Stimulated activated CD8-positive, alpha-beta memory T cell treated with anti-CD3 and anti-CD28 coated beads, Interleukin-4, amount 100 ng/mL, for 1 hour (primary cell): Measurements from ENCODE around the gene ASCC2.

ENCODE experiments used
- DNase-seq, 2 donors: peaks; one replicate each; pipeline ENCODE4 v3.0.0-alpha.2; 2020; ENCODE audit warnings: low read depth in 2 of 2, low spot score in 1 of 2

Gene ASCC2

DNA sequence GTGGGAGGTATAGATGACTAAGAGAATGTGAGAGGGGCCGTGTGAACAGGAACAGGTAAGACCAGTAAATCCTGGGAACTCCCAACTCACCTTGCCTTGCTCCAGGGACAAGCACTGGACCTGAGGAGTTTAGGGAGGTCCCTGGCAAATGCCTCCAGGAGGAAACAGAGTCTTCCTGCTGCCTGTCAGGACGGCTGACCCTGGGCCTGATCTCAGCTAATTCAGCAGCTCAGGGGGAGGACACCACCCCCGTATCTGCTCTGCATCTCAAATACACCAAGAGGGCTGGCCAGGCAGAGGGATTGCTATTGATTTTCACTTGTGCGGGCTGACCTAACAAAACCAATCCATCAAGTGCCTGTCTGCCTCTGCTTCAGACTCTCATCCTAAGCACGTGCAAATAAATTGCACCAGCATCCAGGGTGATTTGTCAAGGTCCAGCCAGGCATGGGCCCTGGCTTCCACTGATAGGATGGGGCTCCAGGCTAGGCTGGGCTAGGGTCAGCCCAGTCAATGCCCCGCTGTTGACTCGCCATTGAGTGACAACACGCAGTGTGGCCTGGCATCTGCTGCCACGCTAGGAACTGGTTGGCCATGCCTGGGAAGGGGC, 50.6 kb downstream of the ASCC2 start:
- no peak for DNase-seq

- no peak for DNase-seq
Observed at GRCh38 chr22:29786031-29786430, 52.0 kb downstream of the ASCC2 start.

DNA sequence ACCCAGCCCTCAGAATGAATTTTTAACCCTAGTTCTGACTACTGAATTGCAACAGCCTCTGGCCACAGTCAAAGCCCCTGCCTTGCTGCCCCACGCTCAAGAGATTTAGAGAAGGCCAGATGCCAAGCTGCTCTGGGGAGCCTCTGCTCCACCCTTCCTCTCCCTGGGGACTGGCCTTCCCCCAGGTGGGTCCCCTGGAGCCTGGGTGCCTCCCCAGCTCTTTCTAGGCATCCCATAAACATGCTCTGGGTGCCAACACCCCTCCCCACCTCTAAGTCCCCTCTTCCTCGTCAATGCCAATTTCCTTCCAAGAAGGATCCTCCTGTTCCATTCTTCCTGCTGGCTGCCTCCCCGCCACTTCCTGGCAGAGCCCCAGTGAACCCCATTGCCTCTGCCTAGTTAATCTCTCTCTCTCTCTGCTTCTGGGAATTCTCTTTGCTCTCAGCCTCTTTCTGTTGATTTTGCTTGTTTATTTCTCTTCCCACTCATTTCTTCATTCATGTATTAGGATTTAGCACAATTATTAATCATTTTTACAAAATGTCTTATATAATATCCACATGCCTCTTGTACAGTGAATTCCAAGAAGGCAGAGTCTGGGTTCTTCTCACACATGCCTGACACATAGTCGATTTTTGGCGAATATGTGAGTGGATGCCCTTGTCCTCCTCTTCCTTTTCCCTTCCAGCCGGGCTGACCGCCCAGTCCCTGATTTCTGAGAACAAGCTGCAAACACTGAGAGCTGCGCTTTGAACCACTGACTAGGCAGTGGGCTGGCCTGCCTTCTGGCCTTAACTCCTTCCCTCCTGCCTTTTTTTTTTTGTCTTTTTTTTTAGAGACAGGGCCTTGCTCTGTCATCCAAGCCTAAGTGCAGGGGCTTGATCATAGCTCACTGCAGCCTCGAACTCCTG, 53.4 kb downstream of the ASCC2 start:
- no peak for DNase-seq

- no peak for DNase-seq
Observed at GRCh38 chr22:29782061-29782845, 55.8 kb downstream of the ASCC2 start.

DNA sequence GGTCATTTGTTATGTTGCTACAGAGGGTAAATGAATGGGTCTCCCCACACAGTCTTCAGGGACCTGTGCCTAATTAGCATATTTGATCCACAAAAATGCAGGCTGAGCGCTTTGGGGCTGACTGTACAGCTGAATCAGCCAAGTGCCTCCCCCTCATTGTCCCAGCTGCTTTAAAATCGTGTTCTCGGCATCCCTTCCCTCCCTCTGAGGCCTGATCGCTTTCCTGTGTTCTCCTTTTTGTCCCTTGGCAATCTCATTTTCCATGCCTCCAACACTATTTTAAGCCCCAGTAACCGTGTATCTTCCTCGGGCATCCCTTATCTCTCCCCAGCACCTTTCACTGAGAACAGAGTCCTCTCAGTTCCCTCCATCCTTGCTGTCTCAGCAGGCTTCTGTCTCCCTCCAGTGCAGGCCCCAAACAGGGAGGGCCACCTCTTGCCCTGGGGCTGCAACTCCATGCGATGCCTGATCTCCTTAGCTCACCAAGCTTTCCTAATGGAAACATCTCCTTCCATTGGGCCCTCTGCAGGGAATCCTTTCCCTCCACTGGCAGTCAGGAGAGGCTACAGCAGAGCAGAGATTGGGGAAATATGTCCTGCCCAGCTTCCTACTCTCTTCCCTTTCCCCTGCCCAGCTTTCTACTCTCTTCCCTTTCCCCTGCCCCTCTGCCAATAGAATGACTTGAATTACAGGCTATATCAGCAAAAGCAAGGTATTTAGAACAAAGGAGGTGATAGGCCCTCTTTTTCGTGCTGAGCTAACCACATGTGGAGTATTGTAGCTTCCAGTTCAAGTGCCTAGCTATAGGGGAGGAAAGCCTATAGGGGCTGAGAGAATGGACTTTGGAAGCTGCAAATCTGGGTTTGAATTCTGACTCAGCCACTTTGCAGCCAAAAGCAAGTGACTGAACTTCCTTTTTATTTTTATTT, 57.1 kb downstream of the ASCC2 start:
- no peak for DNase-seq

DNA sequence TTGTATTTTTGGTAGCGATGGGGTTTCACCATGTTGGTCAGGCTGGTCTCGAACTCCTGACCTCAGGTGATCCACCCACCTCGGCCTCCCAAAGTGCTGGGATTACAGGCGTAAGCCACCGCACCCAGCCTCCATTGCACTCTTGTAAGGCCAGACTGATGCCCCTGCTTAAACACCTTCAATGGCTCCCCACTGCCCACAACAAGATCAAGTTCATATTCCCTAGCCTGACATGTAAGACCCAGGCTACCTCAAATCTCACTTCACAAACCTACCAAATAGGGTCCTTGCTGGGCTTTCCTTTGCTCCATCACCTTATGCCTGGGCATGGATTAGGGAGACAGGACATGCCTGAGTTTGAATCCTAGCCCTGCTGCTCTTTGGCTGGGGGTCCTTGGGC, 57.9 kb downstream of the ASCC2 start:
- no peak for DNase-seq

GRCh38 chr22:29773233-29773632, 64.8 kb downstream of the ASCC2 start:
- DNase-seq: no peak

GRCh38 chr22:29772170-29772641, 65.9 kb downstream of the ASCC2 start:
- DNase-seq: no peak

GRCh38 chr22:29769723-29770321, 68.3 kb downstream of the ASCC2 start:
- no peak for DNase-seq

GRCh38 chr22:29768052-29768693, 69.9 kb downstream of the ASCC2 start:
- DNase-seq: no peak

DNA sequence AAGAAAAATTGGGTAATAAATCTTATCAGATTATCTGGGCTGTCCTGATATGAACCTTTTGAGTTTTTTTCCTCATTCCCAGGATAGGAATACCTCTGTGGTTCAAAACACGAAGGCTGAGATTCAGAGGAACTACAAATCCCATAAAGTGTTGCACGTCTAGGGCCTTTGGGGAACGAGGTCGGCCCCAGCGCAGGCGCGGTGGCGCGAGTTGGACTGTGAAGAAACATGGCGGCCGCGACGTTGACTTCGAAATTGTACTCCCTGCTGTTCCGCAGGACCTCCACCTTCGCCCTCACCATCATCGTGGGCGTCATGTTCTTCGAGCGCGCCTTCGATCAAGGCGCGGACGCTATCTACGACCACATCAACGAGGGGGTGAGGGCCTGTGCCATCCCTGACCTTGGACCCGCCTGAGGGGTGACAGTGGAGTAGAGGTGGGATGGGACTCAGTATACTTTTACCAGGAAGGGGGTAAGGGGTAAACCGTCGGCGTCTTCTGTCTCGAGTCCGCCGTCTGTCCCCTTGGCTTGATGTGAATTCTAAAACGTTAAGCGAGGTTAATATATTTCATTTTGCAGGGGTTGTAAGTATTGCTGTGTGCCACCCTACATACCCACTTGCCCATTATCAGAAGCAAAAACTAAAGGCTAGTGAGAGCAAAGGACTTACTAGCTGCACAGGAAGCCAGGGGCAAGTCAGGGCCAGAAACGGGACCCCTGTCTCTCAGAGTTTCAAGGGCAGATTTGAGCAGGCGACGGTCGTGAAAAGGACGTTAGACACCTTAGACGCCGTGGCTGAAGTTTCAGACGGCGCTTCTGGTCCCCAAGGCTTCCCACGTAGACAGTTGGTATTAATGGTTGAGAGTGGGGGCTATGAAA, 70.7 kb downstream of the ASCC2 start, which contains the start of gene UQCR10:
Gene UQCR10 (plus strand): TSS at position 199 of the 881 bp plus-strand sequence. CDS start 30 bp downstream, at position 229.
- peak; percentile 86 to 88 for DNase-seq

GRCh38 chr22:29766632-29767170, 71.4 kb downstream of the ASCC2 start, which contains the start of gene ZMAT5:
Gene ZMAT5 (minus strand): TSS chr22:29767007. CDS start chr22:29748544, 18,463 bp downstream.
- peak; percentile 66 to 84 for DNase-seq

GRCh38 chr22:29765905-29766631, 72.0 kb downstream of the ASCC2 start:
- no peak for DNase-seq

- DNase-seq: no peak
Observed at GRCh38 chr22:29762263-29762662, 75.8 kb downstream of the ASCC2 start.

- DNase-seq: no peak
Observed at GRCh38 chr22:29758959-29759358, 79.1 kb downstream of the ASCC2 start.

DNA sequence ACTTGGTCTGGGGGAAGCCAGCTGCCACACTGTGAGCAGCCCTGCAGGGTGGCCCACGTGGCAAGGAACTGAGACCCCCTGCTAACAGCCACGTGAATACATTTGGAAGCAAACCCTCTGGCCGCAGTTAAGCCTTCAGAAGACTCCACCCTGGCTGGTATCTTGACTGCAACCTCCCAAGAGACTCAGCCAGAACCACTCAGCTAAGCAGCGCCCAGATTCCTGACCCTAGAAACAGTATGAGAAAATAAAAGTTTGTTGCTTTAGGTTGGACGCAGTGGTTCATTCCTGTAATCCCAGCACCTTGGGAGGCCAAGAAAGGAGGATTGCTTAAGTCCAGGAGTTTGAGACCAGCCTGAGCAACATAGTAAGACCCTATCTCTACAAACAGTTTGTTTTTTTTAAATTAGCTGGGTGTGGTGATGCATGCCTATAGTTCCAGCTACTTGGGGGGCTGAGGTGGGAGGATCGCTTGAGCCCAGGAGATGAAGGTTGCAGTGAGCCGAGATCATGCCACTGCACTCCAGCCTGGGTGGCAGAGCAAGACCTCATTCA, 79.9 kb downstream of the ASCC2 start:
- no peak for DNase-seq

DNA sequence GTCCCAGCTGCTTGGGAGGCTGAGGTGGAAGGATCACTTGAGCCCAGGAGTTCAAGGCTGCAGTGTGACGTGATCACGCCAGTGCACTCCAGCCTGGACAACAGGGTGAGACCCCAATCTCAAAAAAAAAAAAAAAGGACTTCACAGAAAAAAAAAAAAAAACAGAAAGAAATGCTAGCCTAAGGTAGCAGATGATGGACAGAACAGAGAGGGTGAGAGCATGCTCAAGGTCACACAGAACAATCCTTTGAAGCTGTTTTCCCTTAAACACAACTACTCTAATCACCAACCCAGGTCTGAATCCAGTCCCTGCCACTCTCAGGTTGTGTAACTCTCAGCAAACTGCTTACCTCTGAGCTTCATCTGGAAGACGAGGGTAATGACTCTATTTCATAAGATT, 81.0 kb downstream of the ASCC2 start:
- no peak for DNase-seq
